ENCODE data around the gene SCEL. TPM values are rescaled to one million over a fixed set of nuclear protein-coding genes. Genes with fewer than 3 reads are reported as not detected.

Gene SCEL
- polyA plus RNA-seq, 1 donor from 2014 or later, result 0.24 TPM

DNA sequence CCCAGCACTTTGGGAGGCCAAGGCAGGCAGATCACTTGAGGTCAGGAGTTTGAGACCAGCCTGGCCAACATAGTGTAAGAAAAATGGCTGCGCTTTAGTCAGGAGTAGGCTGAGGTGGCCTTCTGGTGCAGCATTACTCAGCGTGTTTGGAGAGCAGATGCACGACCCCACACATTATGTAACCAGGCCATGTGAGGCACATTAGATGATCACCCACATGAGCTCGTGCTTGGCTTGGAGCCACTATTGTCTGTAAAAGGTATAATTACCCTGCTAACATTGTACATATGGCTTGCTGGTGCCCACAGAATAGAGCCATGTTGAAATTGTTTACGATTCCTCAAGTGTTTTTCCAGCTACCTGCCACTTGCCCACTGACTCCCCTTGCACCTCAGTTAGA, 24.0 kb upstream of the SCEL start:
- Histone ChIP-seq H3K27me3 (ENCODE audit: insufficient read depth, low read depth, low read length) (no peaks in the 10 kb centered on the region), H2AFZ (ENCODE audit: low read depth, low read length) (no peak overlapping the region), H3K9me3 (ENCODE audit: low read length) (no peaks in the 10 kb centered on the region), H4K20me1 (ENCODE audit: insufficient read depth) (no peaks in the 10 kb centered on the region), H3F3A (ENCODE audit: insufficient read depth, low read length, poor library complexity, severe bottlenecking) (no peaks in the 10 kb centered on the region), H3K79me2 (replicated peaks; ENCODE audit: insufficient read depth, low read length) (no peaks in the 10 kb centered on the region), H3K9me2 (ENCODE audit: insufficient read depth, low read length) (no peaks in the 10 kb centered on the region), H3K4me3 (ENCODE audit: low read length) (no peak overlapping the region), H3K4me2 (ENCODE audit: low read length) (no peak overlapping the region), H3K9ac (ENCODE audit: low read length) (no peak overlapping the region), H3K36me3 (ENCODE audit: insufficient read depth, low read length) (no peaks in the 10 kb centered on the region), H3K27ac (ENCODE audit: low read length) (no peak overlapping the region)
- TF ChIP-seq EZH2 (IDR thresholded peaks at IDR 0.05; ENCODE audit: borderline replicate concordance, insufficient read depth, low read length, poor library complexity, severe bottlenecking) (no peak), EP300 (conservative IDR thresholded peaks at IDR 0.05; ENCODE audit: poor library complexity, severe bottlenecking) (no peak), RAD21 (conservative IDR thresholded peaks at IDR 0.05) (no peak), MXI1 (conservative IDR thresholded peaks at IDR 0.05; ENCODE audit: poor library complexity, severe bottlenecking) (no peak), TAF1 (IDR thresholded peaks at IDR 0.05; ENCODE audit: low read depth) (no peak), SMC3 (conservative IDR thresholded peaks at IDR 0.05; ENCODE audit: poor library complexity) (no peak)
- TF ChIP-seq, protein P1, sequence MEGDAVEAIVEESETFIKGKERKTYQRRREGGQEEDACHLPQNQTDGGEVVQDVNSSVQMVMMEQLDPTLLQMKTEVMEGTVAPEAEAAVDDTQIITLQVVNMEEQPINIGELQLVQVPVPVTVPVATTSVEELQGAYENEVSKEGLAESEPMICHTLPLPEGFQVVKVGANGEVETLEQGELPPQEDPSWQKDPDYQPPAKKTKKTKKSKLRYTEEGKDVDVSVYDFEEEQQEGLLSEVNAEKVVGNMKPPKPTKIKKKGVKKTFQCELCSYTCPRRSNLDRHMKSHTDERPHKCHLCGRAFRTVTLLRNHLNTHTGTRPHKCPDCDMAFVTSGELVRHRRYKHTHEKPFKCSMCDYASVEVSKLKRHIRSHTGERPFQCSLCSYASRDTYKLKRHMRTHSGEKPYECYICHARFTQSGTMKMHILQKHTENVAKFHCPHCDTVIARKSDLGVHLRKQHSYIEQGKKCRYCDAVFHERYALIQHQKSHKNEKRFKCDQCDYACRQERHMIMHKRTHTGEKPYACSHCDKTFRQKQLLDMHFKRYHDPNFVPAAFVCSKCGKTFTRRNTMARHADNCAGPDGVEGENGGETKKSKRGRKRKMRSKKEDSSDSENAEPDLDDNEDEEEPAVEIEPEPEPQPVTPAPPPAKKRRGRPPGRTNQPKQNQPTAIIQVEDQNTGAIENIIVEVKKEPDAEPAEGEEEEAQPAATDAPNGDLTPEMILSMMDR (IDR thresholded peaks at IDR 0.05; ENCODE audit: poor library complexity, severe bottlenecking), result no peak
- TF ChIP-seq, protein P2, sequence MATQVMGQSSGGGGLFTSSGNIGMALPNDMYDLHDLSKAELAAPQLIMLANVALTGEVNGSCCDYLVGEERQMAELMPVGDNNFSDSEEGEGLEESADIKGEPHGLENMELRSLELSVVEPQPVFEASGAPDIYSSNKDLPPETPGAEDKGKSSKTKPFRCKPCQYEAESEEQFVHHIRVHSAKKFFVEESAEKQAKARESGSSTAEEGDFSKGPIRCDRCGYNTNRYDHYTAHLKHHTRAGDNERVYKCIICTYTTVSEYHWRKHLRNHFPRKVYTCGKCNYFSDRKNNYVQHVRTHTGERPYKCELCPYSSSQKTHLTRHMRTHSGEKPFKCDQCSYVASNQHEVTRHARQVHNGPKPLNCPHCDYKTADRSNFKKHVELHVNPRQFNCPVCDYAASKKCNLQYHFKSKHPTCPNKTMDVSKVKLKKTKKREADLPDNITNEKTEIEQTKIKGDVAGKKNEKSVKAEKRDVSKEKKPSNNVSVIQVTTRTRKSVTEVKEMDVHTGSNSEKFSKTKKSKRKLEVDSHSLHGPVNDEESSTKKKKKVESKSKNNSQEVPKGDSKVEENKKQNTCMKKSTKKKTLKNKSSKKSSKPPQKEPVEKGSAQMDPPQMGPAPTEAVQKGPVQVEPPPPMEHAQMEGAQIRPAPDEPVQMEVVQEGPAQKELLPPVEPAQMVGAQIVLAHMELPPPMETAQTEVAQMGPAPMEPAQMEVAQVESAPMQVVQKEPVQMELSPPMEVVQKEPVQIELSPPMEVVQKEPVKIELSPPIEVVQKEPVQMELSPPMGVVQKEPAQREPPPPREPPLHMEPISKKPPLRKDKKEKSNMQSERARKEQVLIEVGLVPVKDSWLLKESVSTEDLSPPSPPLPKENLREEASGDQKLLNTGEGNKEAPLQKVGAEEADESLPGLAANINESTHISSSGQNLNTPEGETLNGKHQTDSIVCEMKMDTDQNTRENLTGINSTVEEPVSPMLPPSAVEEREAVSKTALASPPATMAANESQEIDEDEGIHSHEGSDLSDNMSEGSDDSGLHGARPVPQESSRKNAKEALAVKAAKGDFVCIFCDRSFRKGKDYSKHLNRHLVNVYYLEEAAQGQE (IDR thresholded peaks at IDR 0.05; ENCODE audit: borderline replicate concordance), result no peak

DNA sequence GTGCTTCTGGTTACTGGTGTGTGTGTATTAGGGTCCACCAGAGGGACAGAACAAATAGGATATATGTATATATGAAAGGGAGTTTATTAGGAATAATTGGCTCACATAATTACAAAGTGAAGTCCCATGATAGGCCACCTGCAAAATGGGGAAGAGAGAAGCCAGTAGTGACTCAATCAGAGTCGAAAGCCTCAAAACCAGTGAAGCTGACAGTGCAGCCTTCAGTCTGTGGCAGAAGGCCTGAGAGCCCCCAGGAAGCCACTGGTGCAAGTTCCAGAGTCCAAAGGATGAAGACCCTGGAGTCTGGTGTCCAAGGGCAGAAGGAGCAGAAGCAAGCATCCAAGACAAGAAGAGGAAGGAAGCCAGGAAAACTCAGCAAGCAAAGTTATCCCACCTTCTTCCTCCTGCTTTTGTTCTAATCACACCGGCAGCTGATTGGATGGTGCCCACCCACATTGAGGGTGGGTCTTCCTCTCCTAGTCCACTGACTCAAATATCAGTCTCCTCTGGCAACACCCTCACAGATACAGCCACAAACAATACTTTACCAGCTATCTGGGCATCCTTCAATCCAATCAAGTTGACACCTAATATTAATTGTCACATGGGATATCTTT, 21.7 kb upstream of the SCEL start:
- Histone ChIP-seq H3K9me2 (ENCODE audit: insufficient read depth, low read length) (no peaks in the 10 kb centered on the region), H3K36me3 (ENCODE audit: insufficient read depth, low read length) (no peaks in the 10 kb centered on the region), H3K4me2 (ENCODE audit: low read length) (no peak overlapping the region), H3K4me3 (ENCODE audit: low read length) (no peak overlapping the region), H4K20me1 (ENCODE audit: insufficient read depth) (no peaks in the 10 kb centered on the region), H3K27ac (ENCODE audit: low read length) (no peak overlapping the region), H2AFZ (ENCODE audit: low read depth, low read length) (no peak overlapping the region), H3F3A (ENCODE audit: insufficient read depth, low read length, poor library complexity, severe bottlenecking) (no peaks in the 10 kb centered on the region), H3K79me2 (replicated peaks; ENCODE audit: insufficient read depth, low read length) (no peaks in the 10 kb centered on the region), H3K9ac (ENCODE audit: low read length) (no peak overlapping the region), H3K9me3 (ENCODE audit: low read length) (no peaks in the 10 kb centered on the region), H3K27me3 (ENCODE audit: insufficient read depth, low read depth, low read length) (no peaks in the 10 kb centered on the region)
- TF ChIP-seq POLR2AphosphoS5 (IDR thresholded peaks at IDR 0.05) (no peak), SMC3 (conservative IDR thresholded peaks at IDR 0.05; ENCODE audit: poor library complexity) (no peak), TAF1 (IDR thresholded peaks at IDR 0.05; ENCODE audit: low read depth) (no peak), EP300 (conservative IDR thresholded peaks at IDR 0.05; ENCODE audit: poor library complexity, severe bottlenecking) (no peak), EZH2 (IDR thresholded peaks at IDR 0.05; ENCODE audit: borderline replicate concordance, insufficient read depth, low read length, poor library complexity, severe bottlenecking) (no peak), RAD21 (conservative IDR thresholded peaks at IDR 0.05) (no peak), MXI1 (conservative IDR thresholded peaks at IDR 0.05; ENCODE audit: poor library complexity, severe bottlenecking) (no peak)
- TF ChIP-seq, protein P2 (IDR thresholded peaks at IDR 0.05; ENCODE audit: borderline replicate concordance), result no peak
- TF ChIP-seq, protein P1 (IDR thresholded peaks at IDR 0.05; ENCODE audit: poor library complexity, severe bottlenecking), result no peak
